Fibroblast of lung (primary cell): ENCODE measurements around the gene TIMM44. TPM values are rescaled to one million over a fixed set of nuclear protein-coding genes. Genes with fewer than 3 reads are reported as not detected.

ENCODE experiments used
- DNase-seq, 2 donors: peaks; one replicate each; pipeline versions ENCODE4 v3.0.0 to v3.0.0-alpha.2; 2010; ENCODE audit warnings: low read depth in 2 of 2
- H2AFZ ChIP-seq: 2 replicates; pipeline ENCODE4 v1.5.1; 2012; ENCODE audit warnings: low read length, control low read depth, inconsistent platforms
- H3K27ac ChIP-seq: 2 replicates; pipeline ENCODE4 v1.5.1; 2011; ENCODE audit warnings: low read length, control low read depth; ENCODE audit not compliant: insufficient read depth
- H3K27me3 ChIP-seq: 2 replicates; pipeline ENCODE4 v1.5.1; 2011; ENCODE audit warnings: mild to moderate bottlenecking, low read length; ENCODE audit not compliant: control insufficient read depth, insufficient read depth
- H3K36me3 ChIP-seq: 2 replicates; pipeline ENCODE4 v1.5.1; 2011; ENCODE audit warnings: low read length; ENCODE audit not compliant: control insufficient read depth, insufficient read depth
- H3K4me1 ChIP-seq: 2 replicates; pipeline ENCODE4 v1.5.1; 2011; ENCODE audit warnings: low read length; ENCODE audit not compliant: control insufficient read depth, insufficient read depth; ENCODE audit errors: extremely low read depth
- H3K4me2 ChIP-seq: 2 replicates; pipeline ENCODE4 v1.5.1; 2011; ENCODE audit warnings: low read length, control low read depth; ENCODE audit not compliant: insufficient read depth; ENCODE audit errors: extremely low read depth
- H3K4me3 ChIP-seq, 4 experiments: fragments of 200-600 bp in 1 of 4; sonication (generic) in 1 of 4; replicated peaks in 1 of 4; 2 replicates each; pipeline ENCODE4 v1.5.1; 2011 to 2016; ENCODE audit warnings: low read length in 4 of 4, low read depth in 3 of 4, mild to moderate bottlenecking in 3 of 4, control low read depth in 2 of 4, inconsistent platforms in 1 of 4, mixed read lengths in 1 of 4; ENCODE audit not compliant: insufficient read depth in 1 of 4; ENCODE audit errors: control extremely low read depth in 1 of 4
- H3K79me2 ChIP-seq: 2 replicates; pipeline ENCODE4 v1.5.1; 2012; ENCODE audit warnings: mild to moderate bottlenecking, low read length, inconsistent platforms; ENCODE audit not compliant: control insufficient read depth, insufficient read depth
- H3K9ac ChIP-seq: 2 replicates; pipeline ENCODE4 v1.5.1; 2011; ENCODE audit warnings: mild to moderate bottlenecking, low read length, control low read depth; ENCODE audit not compliant: insufficient read depth
- H3K9me3 ChIP-seq: 2 replicates; pipeline ENCODE4 v1.5.1; 2012; ENCODE audit warnings: low read depth, low read length; ENCODE audit not compliant: control insufficient read depth, insufficient read depth
- H4K20me1 ChIP-seq: 2 replicates; pipeline ENCODE4 v1.5.1; 2011; ENCODE audit warnings: low read length; ENCODE audit not compliant: control insufficient read depth, insufficient read depth; ENCODE audit errors: extremely low read depth
- EZH2 ChIP-seq: IDR thresholded peaks from 2 replicates; pipeline ENCODE4 v1.5.1; 2012; ENCODE audit warnings: low read length, control low read depth, mild to moderate bottlenecking; ENCODE audit errors: missing control alignments
- polyA plus RNA-seq, 2 donors: library from polyadenylated mRNA; depleted of rRNA in 1 of 2; stranded (reverse) in 1 of 2; unstranded in 1 of 2; fragments of >200 nt; gene quantifications; 2 replicates each; pipeline ENCODE4 v1.2.1, GENCODE V29; 2011 to 2012; ENCODE audit warnings: missing spikeins in 1 of 2
- total RNA-seq: library from RNA; depleted of rRNA; stranded (reverse); fragments of >200 nt; gene quantifications from 2 replicates; pipeline ENCODE4 v1.2.1, GENCODE V29; 2014
- TF ChIP-seq, protein P1 (sequence below), 2 donors: IDR thresholded peaks in 1 of 2; conservative IDR thresholded peaks in 1 of 2; 1 replicate in 1 of 2; 2 replicates in 1 of 2; pipeline ENCODE4 v1.5.1; 2011 to 2012; ENCODE audit warnings: low read length in 2 of 2, control low read depth in 1 of 2, inconsistent platforms in 1 of 2, low read depth in 1 of 2, mild to moderate bottlenecking in 1 of 2

Gene TIMM44
- total and polyA plus RNA-seq, 2 donors (not counting 1 experiment from before 2014, with no cell fraction given) = 29.5 to 56.1 TPM

DNA sequence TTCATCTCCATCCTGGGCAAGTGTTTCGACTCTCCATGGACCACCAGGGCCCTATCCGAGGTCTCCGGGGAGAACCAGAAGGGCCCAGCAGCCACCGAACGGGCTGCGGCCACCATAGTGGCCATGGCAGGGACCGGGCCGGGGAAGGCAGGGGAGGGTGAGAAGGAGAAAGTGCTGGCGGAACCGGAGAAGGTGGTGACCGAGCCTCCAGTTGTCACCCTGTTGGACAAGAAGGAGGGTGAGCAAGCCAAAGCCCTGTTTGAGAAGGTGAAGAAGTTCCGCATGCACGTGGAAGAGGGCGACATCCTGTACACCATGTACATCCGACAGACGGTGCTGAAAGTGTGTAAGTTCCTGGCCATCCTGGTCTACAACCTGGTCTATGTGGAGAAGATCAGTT lies 44.5 kb downstream of the TIMM44 start:
- no peaks in the 10 kb centered on the region for H3K79me2 ChIP-seq
- no peak for TF ChIP-seq EZH2
- TF ChIP-seq, protein P1, sequence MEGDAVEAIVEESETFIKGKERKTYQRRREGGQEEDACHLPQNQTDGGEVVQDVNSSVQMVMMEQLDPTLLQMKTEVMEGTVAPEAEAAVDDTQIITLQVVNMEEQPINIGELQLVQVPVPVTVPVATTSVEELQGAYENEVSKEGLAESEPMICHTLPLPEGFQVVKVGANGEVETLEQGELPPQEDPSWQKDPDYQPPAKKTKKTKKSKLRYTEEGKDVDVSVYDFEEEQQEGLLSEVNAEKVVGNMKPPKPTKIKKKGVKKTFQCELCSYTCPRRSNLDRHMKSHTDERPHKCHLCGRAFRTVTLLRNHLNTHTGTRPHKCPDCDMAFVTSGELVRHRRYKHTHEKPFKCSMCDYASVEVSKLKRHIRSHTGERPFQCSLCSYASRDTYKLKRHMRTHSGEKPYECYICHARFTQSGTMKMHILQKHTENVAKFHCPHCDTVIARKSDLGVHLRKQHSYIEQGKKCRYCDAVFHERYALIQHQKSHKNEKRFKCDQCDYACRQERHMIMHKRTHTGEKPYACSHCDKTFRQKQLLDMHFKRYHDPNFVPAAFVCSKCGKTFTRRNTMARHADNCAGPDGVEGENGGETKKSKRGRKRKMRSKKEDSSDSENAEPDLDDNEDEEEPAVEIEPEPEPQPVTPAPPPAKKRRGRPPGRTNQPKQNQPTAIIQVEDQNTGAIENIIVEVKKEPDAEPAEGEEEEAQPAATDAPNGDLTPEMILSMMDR (conservative IDR thresholded peaks at IDR 0.05 in 1 of 2, IDR thresholded peaks at IDR 0.05 in 1 of 2; ENCODE audit: low read depth in 1 of 2, low read length in 2 of 2) = no peak

DNA sequence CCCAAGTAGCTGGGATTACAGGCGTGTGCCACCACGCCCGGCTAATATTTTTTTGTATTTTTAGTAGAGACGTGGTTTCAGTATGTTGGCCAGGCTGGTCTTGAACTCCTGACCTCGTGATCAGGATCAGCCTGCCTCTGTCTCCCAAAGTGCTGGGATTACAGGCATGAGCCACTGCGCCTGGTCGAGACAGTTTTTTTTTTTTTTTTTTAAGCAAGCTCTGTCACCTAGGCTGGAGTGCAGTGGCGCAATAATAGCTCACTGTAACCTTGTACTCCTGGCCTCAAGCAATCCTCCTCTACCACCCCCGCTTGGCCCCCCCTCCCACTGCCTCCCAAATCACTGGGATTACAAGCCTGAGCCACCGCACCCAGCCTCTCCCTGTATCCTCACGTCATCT lies 46.2 kb downstream of the TIMM44 start:
- H3K4me3 ChIP-seq = no peak overlapping the region
- no peak for DNase-seq

More for the DNA sequence above, 44.5 kb downstream of the TIMM44 start:
- no peaks in the 10 kb centered on the region for H3K4me1 ChIP-seq
- H3K4me2 ChIP-seq = no peak overlapping the region
- H3K36me3 ChIP-seq = peaks cover 2% of the 10 kb centered on the region
- H3K27ac ChIP-seq = no peak overlapping the region
- no peaks in the 10 kb centered on the region for H3K9me3 ChIP-seq
- no peaks in the 10 kb centered on the region for H3K27me3 ChIP-seq
- H3K4me3 ChIP-seq = no peak overlapping the region
- H2AFZ ChIP-seq = no peak overlapping the region
- H4K20me1 ChIP-seq = no peaks in the 10 kb centered on the region
- no peak overlapping the region for H3K9ac ChIP-seq
- no peak for DNase-seq

DNA sequence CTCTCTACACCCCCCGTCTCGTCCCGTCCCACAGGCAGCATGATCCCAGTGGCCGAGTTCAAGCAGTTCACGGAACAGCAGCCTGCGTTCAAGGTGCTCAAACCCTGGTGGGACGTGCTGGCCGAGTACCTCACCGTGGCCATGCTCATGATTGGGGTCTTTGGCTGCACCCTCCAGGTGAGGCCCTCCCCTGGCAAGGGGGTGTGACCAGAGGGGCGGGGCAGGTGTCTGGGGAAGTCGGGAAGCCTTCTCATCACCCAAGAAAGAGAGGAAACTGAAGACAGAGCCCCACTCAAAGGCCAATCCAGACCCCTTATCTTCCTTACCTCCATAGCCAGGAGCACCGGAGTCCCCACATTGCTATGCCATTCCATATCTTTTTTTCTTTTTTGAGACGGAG lies 47.9 kb downstream of the TIMM44 start:
- no peak overlapping the region for H3K9ac ChIP-seq
- peaks cover 2% of the 10 kb centered on the region for H3K36me3 ChIP-seq
- H3K9me3 ChIP-seq = no peaks in the 10 kb centered on the region
- no peak overlapping the region for H3K4me2 ChIP-seq
- H3K4me1 ChIP-seq = no peaks in the 10 kb centered on the region
- no peak for DNase-seq
- no peak overlapping the region for H2AFZ ChIP-seq
- no peaks in the 10 kb centered on the region for H4K20me1 ChIP-seq
- no peak overlapping the region for H3K27ac ChIP-seq
- TF ChIP-seq EZH2 = no peak
- TF ChIP-seq, protein P1 (conservative IDR thresholded peaks at IDR 0.05 in 1 of 2, IDR thresholded peaks at IDR 0.05 in 1 of 2; ENCODE audit: low read depth in 1 of 2, low read length in 2 of 2) = no peak
- H3K27me3 ChIP-seq = no peaks in the 10 kb centered on the region
- no peak overlapping the region for H3K4me3 ChIP-seq
- H3K79me2 ChIP-seq = no peaks in the 10 kb centered on the region

More for the DNA sequence above, 46.2 kb downstream of the TIMM44 start:
- TF ChIP-seq, protein P1 (conservative IDR thresholded peaks at IDR 0.05 in 1 of 2, IDR thresholded peaks at IDR 0.05 in 1 of 2; ENCODE audit: low read depth in 1 of 2, low read length in 2 of 2) = no peak
- TF ChIP-seq EZH2 = no peak
- Histone ChIP-seq H3K79me2 (no peaks in the 10 kb centered on the region), H3K9ac (no peak overlapping the region), H3K9me3 (no peaks in the 10 kb centered on the region), H3K36me3 (peaks cover 2% of the 10 kb centered on the region), H3K27ac (no peak overlapping the region), H2AFZ (no peak overlapping the region), H3K4me1 (no peaks in the 10 kb centered on the region), H3K27me3 (no peaks in the 10 kb centered on the region), H4K20me1 (no peaks in the 10 kb centered on the region), H3K4me2 (no peak overlapping the region)
